HL-60 (cell line): ENCODE data around the gene NBAS.

Experiments used
- DNase-seq, 2 experiments: peaks; one replicate each; pipeline ENCODE4 v3.0.0-alpha.2; 2010 to 2020; ENCODE audit warnings: low read depth in 1 of 2, low spot score in 1 of 2
- H3K27ac ChIP-seq: fragments of 250-450 bp; sonication (Bioruptor Pico); replicated peaks from 2 replicates; pipeline ENCODE4 v1.5.1; 2020; ENCODE audit warnings: mild to moderate bottlenecking, moderate library complexity
- H3K27me3 ChIP-seq: fragments of 250-450 bp; sonication (Bioruptor Pico); 2 replicates; pipeline ENCODE4 v1.5.1; 2021; ENCODE audit warnings: mild to moderate bottlenecking, moderate library complexity; ENCODE audit not compliant: insufficient read depth, poor library complexity, severe bottlenecking
- H3K4me3 ChIP-seq: replicated peaks from 2 replicates; pipeline ENCODE4 v1.5.1; 2011; ENCODE audit warnings: mild to moderate bottlenecking, control low read depth, low read length; ENCODE audit not compliant: insufficient read depth
- CTCF ChIP-seq: IDR thresholded peaks from one replicate; pipeline ENCODE4 v1.5.1; 2011; ENCODE audit warnings: low read length, control low read depth, inconsistent platforms; ENCODE audit not compliant: insufficient read depth
- GABPA ChIP-seq: IDR thresholded peaks from 2 replicates; pipeline ENCODE4 v1.6.1; 2012; ENCODE audit warnings: low read depth
- POLR2AphosphoS5 ChIP-seq: IDR thresholded peaks from 2 replicates; pipeline ENCODE4 v1.6.1; 2012; ENCODE audit warnings: low read depth
- SPI1 ChIP-seq: IDR thresholded peaks from 2 replicates; pipeline ENCODE4 v1.6.1; 2012; ENCODE audit warnings: low read depth, mild to moderate bottlenecking, borderline replicate concordance
- TF ChIP-seq, protein P1 (sequence below): IDR thresholded peaks from 2 replicates; pipeline ENCODE4 v1.6.1; 2012; ENCODE audit warnings: low read depth; ENCODE audit not compliant: insufficient replicate concordance

Gene NBAS

GRCh38 chr2:15184491-15184890 lies 376.6 kb downstream of the NBAS start:
- H3K27ac ChIP-seq, result no peak overlapping the region
- TF ChIP-seq CTCF (no peak), GABPA (no peak), POLR2AphosphoS5 (no peak), SPI1 (no peak)
- TF ChIP-seq, protein P1, sequence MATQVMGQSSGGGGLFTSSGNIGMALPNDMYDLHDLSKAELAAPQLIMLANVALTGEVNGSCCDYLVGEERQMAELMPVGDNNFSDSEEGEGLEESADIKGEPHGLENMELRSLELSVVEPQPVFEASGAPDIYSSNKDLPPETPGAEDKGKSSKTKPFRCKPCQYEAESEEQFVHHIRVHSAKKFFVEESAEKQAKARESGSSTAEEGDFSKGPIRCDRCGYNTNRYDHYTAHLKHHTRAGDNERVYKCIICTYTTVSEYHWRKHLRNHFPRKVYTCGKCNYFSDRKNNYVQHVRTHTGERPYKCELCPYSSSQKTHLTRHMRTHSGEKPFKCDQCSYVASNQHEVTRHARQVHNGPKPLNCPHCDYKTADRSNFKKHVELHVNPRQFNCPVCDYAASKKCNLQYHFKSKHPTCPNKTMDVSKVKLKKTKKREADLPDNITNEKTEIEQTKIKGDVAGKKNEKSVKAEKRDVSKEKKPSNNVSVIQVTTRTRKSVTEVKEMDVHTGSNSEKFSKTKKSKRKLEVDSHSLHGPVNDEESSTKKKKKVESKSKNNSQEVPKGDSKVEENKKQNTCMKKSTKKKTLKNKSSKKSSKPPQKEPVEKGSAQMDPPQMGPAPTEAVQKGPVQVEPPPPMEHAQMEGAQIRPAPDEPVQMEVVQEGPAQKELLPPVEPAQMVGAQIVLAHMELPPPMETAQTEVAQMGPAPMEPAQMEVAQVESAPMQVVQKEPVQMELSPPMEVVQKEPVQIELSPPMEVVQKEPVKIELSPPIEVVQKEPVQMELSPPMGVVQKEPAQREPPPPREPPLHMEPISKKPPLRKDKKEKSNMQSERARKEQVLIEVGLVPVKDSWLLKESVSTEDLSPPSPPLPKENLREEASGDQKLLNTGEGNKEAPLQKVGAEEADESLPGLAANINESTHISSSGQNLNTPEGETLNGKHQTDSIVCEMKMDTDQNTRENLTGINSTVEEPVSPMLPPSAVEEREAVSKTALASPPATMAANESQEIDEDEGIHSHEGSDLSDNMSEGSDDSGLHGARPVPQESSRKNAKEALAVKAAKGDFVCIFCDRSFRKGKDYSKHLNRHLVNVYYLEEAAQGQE, result no peak
- H3K27me3 ChIP-seq, result no peaks in the 10 kb centered on the region
- H3K4me3 ChIP-seq, result no peak overlapping the region
- no peak for DNase-seq

DNA sequence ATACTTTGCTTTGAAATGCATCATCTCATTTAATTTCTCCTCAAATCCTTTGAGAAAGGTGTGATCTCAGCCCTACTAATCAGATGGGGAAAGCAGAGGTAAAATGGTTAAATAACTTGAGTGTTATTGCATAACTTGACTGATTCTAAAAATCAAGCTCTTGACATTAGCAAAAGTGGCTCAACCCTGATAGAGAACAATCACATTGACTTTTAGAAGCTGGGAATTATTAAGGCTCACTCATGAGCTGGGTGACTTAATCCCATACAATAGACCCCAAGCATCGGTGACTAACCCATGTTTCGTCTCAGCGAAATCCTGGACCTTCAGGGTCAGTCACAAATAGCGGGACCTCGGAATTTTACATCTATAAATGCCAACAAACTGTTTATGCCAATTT lies 378.9 kb downstream of the NBAS start:
- DNase-seq, result no peak
- no peaks in the 10 kb centered on the region for H3K27me3 ChIP-seq
- no peak overlapping the region for H3K27ac ChIP-seq
- H3K4me3 ChIP-seq, result no peak overlapping the region
- no peak for TF ChIP-seq POLR2AphosphoS5
- TF ChIP-seq, protein P1, result no peak
- no peak for TF ChIP-seq SPI1
- TF ChIP-seq GABPA, result no peak
- no peak for TF ChIP-seq CTCF

DNA sequence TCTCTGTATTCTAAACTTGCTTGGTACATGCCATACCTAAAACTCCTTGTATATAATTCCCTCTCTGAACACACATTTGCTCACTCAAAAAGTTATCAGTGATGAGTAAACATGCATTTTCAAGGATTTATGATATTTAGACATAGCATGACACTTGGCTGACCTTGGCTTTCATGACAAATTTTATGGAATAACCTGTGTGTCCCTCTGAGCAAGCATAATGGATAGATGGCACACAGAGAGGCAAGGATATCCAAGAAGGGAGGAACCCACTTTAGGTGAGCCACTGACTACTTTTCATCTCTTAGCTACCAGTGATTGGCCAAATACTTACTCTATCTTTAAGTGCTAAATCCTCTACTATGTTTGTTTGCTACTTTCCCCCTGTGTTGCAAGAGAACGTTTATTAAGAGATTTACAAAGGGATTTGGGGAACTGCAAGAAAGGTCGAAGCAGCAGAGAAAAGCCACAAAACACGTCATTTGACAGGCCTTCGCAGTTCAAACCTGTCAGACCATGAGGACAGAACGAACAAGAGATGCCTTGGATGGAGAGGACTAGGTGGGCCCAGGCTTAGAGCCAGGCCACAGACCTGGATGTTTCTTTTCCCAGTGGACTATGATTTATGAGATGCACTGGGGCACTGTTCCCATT lies 379.9 kb downstream of the NBAS start:
- TF ChIP-seq, protein P1, result no peak
- TF ChIP-seq SPI1 (no peak), GABPA (no peak), POLR2AphosphoS5 (no peak), CTCF (no peak)
- H3K4me3 ChIP-seq, result no peak overlapping the region
- H3K27ac ChIP-seq, result no peak overlapping the region
- no peak for DNase-seq
- H3K27me3 ChIP-seq, result no peaks in the 10 kb centered on the region
